Measurements from ENCODE around the gene BPI.

DNA sequence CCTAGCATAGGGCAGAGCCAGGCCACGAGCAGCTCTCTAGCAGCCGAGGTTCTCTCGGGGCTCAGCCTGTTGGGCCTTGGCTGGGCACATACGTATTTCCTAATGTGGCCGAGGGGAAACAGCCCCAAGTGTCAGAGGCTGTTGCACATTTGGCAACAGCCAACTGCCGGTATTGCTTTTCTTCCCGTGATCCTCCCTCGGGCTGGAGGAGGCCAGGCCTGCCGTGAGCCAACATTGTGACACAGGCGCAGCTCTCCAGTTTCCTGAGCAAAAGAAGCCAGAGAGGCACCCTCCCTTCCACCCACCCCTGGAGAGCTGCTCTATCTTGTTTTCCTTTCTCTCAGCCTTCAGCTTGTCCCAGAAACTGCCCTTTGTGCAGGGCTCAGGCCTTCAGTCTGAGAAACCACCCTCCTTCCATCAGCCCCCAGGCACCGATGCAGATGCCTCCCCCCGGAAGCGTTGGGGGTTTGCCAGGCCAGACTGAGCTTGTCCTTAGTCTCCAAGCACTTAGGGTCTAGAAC, 5.1 kb upstream of the BPI start:
- TF ChIP-seq EZH2 (IDR thresholded peaks at IDR 0.05; ENCODE audit: low read length): no peak
- TF ChIP-seq, protein P1, sequence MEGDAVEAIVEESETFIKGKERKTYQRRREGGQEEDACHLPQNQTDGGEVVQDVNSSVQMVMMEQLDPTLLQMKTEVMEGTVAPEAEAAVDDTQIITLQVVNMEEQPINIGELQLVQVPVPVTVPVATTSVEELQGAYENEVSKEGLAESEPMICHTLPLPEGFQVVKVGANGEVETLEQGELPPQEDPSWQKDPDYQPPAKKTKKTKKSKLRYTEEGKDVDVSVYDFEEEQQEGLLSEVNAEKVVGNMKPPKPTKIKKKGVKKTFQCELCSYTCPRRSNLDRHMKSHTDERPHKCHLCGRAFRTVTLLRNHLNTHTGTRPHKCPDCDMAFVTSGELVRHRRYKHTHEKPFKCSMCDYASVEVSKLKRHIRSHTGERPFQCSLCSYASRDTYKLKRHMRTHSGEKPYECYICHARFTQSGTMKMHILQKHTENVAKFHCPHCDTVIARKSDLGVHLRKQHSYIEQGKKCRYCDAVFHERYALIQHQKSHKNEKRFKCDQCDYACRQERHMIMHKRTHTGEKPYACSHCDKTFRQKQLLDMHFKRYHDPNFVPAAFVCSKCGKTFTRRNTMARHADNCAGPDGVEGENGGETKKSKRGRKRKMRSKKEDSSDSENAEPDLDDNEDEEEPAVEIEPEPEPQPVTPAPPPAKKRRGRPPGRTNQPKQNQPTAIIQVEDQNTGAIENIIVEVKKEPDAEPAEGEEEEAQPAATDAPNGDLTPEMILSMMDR (optimal IDR thresholded peaks at IDR 0.05 in 1 of 3, IDR thresholded peaks at IDR 0.05 in 1 of 3, conservative IDR thresholded peaks at IDR 0.05 in 1 of 3; ENCODE audit: extremely low read depth in 1 of 3, insufficient read depth in 2 of 3, low read length in 3 of 3): no peak

Measured in keratinocyte (primary cell).